HG03139 (cell line): Measurements from ENCODE around the gene LDLRAD4.
"Not testable (repeated sequence)": the region's sequence is repeated elsewhere in the genome, so short reads cannot be mapped to it uniquely, and the experiment has no call there.

ENCODE experiments used
- ATAC-seq: cut with Tn5 transposase; IDR thresholded peaks from one replicate; pipeline ENCODE4 v1.9.1; 2021; ENCODE audit not compliant: unreplicated experiment

LDLRAD4 gene

GRCh38 chr18:13684546-13684945 lies 466.0 kb downstream of the LDLRAD4 start:
- ATAC-seq, result no peak

DNA sequence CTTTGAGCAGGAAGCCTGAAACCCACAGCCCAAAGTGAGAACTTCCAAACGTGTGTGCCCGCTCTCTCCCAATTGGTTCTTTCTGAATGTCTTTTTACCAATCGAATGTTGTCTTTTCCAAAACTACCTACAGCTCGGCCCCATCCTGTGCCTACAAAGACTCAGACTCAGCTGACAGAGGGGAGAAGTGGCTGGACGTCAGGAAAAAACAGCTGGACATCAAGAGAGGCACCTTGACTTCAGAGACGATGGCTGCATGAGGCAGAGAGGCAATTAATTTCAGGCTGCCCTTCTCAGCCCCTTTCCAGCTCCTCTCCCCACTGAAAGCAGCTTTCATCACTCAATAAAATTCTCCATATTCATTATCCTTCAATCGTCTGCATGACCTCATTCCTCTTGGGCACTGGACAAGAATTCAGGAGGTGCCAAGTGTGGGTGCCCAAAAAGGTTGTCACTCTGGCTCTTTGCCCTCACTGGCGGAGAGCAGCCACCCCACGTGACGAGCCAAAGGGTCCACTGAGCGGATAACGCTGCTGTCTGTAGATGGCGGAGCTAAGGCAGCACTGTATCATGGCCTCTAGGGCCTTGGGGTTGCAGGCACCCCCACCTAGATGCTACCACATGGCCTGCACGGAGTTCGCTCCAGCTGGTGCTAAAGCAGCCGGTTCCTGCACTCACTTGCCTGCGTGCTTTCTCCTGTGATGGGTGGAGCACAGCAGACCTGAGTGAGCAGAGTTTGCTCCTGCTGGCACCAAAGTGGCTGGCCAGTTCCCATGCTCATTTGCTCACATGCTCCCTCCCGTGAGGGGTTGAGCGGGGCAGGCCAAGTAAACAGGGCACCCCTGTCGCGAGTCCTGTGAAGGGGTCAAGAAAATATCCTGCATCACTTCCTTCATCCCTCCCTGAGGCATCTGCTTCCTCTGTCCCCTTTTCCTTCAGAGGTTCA lies 469.9 kb downstream of the LDLRAD4 start:
- ATAC-seq, result no peak

DNA sequence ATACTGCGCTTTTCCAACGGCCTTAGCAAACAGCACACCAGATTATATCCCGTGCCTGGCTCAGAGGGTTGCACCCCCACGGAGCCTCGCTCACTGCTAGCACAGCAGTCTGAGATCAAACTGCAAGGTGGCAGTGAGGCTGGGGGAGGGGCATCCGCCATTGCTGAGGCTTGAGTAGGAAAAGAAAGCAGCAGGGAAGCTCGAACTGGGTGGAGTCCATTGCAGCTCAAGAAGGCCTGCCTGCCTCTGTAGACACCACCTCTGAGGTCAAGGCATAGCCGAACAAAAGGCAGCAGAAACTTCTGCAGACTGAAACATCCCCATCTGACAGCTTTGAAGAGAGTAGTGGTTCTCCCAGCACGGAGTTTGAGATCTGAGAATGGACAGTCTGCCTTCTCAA lies 471.5 kb downstream of the LDLRAD4 start:
- not testable (repeated sequence) for ATAC-seq

DNA sequence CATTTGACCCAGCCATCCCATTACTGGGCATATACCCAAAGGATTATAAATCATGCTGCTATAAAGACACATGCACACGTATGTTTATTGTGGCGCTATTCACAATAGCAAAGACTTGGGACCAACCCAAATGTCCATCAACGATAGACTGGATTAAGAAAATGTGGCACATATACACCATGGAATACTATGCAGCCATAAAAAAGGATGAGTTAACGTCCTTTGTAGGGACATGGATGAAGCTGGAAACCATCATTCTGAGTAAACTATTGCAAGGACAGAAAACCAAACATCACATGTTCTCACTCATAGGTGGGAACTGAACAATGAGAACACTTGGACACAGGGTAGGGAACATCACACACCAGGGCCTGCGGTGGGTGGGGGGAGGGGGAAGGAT lies 476.8 kb downstream of the LDLRAD4 start:
- not testable (repeated sequence) for ATAC-seq

GRCh38 chr18:13696961-13697360 lies 478.4 kb downstream of the LDLRAD4 start:
- ATAC-seq, result no peak

DNA sequence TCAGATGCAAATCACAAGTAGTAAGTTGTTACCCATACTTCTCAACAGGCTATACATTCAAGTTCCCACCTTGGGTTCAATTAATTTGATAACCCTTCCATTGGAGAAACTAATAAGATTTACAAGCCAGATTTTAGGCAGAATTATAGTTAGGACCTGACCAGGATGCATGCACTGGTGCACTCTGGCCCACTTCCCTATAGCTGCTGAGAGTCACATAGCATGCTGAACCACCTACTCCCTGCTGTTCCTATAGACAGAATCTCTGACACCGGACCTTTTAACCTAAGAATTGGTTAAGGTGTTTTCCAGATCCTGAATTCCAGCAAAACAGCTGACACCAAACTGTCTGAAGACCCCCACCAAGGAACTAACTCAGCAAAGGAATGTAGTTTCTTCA lies 481.6 kb downstream of the LDLRAD4 start:
- no peak for ATAC-seq
